ENCODE data around the gene NRAP.

Gene NRAP

DNA sequence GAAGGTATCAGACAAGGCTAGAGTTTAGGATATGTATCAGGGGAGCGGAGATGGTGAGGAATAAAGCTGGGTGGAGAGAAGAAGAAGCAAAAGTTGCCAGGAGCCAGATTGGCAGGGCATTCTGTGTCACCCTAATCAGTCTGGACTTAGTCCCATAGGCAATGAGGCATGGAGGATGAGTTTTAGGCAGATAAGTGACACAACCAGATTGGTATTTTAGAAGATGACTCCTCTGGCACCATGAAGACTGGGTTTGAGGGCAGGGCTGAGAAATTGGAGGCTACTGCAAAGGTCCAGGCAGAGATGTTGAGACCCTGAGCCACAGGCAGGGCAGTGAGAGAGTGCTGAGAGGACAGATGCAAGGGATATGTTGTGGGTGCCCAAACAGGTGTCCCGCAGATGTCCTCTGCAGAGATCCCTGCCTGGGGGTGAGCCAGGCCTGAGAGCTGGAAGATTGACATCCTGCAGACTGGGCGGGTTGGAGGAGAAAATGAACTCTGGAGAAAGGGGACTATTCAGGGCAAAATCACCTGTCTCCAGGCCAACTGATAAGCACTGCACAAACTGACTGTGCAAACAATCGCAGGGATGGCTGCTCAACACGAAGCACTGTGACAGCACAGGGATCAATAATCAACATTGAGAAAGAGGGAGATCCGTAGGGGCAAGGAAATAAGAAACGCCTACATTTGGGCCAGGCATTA, 122.8 kb downstream of the NRAP start:
- DNase-seq (ENCODE audit: extremely low read depth in 1 of 2, low read depth in 1 of 2), result no peak

DNA sequence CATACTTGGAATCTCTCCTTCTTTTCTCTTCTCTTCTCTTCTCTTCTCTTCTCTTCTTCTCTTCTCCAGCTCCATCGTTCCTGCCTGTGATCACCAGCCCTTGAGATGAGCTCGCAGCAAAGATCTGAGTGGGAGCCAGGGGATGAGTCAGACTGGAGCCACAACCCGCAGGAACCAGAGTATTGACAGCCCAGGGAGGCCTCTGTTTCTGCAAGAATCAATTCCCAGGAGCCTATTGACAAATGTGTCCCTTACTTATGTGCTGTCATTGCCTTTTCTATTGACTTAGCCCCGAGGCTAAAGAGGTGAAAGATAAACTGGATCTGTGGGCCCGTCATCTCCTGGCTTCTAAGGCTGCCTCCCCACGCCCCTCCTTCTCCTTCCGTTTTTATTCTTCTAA, 124.1 kb downstream of the NRAP start:
- DNase-seq (ENCODE audit: extremely low read depth in 1 of 2, low read depth in 1 of 2), result no peak

Data from stimulated activated CD8-positive, alpha-beta memory T cell treated with anti-CD3 and anti-CD28 coated beads, Interleukin-7, amount 100 ng/mL, for 48 hours (primary cell).